Cardiac fibroblast (primary cell): ENCODE results near the gene SH2D7.
A peak's percentile ranks its signal among the peaks of the same experiment; 100 is the strongest.

Experiments used
- DNase-seq, 2 donors: peaks; one replicate each; pipeline versions ENCODE4 v3.0.0 to v3.0.0-alpha.2; 2010; ENCODE audit warnings: low read depth in 2 of 2
- H3K4me3 ChIP-seq, 2 donors: replicated peaks in 1 of 2; 1 replicate in 1 of 2; 2 replicates in 1 of 2; pipeline ENCODE4 v1.5.1; 2011; ENCODE audit warnings: low read depth in 2 of 2, low read length in 2 of 2, mild to moderate bottlenecking in 2 of 2, moderate library complexity in 1 of 2
- TF ChIP-seq, protein P1 (sequence below): IDR thresholded peaks from one replicate; pipeline ENCODE4 v1.5.1; 2011; ENCODE audit warnings: low read depth, mild to moderate bottlenecking, low read length, inconsistent platforms

SH2D7 gene

DNA sequence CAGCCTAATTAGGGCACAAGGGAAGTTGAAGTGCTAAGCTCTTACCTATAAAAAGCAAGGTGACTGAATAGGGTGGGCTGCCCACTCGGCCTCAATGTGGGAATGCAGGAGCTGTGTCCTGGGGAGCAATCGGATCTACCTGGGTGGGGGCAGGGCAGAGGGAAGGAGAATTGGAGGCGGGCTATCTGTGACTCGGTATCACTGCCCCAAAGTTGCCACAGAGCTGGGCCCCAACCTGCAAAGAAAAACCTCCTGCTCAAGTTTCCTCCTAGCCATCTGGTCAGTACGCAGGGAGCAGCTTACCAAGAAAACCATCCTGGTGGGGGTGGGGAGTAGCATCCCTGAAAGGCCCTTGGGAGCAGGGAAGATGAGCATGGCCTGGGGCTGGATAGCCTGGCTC lies 28.2 kb downstream of the SH2D7 start:
- DNase-seq: no peak
- TF ChIP-seq, protein P1, sequence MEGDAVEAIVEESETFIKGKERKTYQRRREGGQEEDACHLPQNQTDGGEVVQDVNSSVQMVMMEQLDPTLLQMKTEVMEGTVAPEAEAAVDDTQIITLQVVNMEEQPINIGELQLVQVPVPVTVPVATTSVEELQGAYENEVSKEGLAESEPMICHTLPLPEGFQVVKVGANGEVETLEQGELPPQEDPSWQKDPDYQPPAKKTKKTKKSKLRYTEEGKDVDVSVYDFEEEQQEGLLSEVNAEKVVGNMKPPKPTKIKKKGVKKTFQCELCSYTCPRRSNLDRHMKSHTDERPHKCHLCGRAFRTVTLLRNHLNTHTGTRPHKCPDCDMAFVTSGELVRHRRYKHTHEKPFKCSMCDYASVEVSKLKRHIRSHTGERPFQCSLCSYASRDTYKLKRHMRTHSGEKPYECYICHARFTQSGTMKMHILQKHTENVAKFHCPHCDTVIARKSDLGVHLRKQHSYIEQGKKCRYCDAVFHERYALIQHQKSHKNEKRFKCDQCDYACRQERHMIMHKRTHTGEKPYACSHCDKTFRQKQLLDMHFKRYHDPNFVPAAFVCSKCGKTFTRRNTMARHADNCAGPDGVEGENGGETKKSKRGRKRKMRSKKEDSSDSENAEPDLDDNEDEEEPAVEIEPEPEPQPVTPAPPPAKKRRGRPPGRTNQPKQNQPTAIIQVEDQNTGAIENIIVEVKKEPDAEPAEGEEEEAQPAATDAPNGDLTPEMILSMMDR: no peak
- no peak overlapping the region for H3K4me3 ChIP-seq

DNA sequence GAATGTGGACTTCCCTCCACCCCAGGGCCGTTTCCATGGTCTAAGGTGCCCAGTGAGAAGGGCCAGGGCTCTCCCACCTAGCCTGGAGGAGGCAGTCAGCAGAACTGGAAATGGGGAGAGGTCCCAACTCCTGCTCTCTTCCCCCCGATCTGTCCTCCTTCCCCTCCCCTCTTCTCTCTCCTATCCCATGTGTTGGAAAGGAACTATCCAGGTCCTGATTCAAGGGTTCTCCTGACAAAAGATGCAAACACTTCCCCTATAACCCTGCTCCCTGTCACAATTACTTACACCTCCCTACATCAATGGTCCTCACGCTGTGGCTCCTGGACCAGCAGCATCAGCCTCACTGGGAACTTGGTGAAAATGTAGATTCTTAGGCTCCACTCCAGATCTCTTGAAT lies 32.9 kb downstream of the SH2D7 start:
- H3K4me3 ChIP-seq: no peak overlapping the region
- TF ChIP-seq, protein P1: no peak
- DNase-seq: no peak

DNA sequence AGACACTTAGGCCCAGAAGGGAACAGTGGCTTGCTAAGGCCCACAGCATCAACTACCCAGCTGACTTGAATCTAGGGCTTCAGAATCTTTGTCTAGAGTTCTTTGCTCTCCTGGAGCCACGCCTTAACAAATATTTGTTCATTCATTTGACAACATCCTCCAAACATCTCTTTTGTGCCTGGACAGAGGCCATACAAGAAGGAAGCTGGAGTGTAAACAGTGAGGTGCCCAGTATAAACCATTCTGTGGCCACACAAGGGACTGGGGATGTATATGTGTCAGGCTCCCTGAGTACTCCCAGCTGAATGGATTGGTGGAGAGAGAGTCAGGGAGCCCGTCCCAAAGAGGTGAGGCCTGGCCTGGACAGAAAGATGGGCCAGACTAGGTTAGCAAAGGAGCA lies 35.5 kb downstream of the SH2D7 start:
- TF ChIP-seq, protein P1: no peak
- H3K4me3 ChIP-seq: no peak overlapping the region
- no peak for DNase-seq

DNA sequence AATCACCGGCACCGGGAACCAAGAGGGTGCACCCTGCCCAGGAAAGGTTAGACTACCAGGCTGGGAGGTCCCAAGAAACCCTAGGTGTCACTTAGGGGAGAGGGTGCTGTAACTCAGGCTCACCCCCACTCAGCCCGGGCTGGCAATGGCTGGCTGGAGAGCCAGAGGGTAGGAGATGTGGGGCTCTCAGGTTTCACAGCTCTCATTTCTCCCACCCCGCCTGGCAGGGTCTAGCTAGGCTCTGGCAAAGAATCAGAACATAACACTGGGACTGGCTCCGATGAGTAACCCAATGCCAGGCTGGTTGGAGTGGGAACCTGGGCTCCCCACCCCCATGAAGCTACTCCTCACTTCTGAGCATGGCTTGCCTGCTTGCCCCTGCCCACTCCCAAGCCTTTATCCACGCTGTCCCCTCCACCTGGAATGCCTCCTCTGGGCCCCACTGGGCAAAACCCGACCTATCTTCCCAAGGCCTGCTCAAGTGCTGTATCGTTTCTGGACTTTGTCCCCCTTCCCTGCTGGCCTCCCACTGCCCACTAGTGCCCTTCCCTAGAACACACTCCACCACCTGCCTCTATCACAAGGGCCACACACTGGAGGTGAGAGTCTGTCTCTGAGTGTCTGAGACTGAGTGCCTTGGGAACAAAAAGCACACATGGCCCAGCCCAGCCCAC lies 36.9 kb downstream of the SH2D7 start:
- DNase-seq: no peak
- TF ChIP-seq, protein P1: no peak
- no peak overlapping the region for H3K4me3 ChIP-seq

DNA sequence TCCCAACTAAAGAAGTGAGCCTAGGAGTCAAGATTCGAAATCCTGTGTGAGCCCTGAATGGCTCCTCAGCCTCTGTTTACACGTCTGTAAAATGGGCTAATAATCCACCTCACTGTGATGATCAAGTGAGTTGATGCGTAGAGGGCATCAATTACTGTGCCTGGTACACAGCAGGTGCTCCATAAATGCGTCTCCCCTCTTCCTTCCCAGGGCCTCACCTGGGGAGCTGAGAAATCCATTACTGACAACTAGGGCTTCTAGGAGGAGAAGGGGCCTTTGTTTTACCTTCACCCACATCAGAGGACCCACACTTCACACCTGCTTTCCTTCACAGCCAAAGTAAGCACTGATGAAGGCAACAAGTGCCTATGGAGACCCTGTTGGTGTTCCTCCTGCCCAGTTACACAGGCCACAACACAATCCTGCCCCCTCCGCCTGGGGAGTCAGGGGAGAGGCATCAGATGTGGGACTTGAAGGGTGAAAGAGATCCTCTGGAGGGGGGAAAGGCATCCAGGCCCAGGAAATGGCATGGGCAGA lies 37.5 kb downstream of the SH2D7 start:
- DNase-seq: no peak
- no peak overlapping the region for H3K4me3 ChIP-seq
- TF ChIP-seq, protein P1: no peak

DNA sequence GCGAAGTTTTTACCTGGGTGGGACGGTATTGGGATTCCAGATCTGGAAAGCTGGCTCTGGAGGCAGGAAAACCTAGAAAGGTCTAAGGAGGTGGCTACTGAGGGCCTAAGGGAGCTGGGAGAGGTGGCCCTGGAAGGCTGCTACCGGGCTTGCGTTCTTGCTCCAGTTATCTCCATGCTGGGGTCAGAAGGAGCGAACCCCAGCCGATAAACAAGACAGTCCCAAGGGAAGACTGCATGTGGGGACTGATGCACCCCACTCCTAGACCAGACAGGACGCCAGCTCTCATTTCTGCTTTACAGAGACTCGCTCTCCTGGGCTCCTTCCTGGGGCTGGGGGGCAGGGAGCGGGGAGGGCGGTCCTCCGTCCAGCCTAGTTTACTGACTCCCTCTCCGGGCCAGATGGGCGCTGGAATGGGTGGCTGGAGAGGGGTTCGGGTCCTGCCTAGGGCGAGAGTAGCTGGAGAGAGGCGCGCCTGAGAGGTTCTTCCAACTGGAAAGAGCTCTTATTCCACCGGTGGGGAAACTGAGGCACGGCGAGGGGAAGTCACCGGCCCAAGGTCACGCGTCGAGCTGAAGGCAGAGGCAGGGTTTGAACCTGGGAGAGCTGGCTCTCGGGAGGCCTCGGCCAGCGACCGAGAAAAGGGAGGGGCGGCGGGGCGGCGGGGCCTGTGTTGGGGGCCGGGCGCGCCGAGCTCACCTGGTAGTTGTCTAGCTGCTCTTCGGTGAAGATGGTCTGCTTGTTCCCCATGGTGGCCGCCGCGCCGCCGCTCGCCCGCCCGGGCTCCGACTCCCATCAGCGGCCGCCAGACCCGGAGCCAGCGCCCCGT lies 38.3 kb downstream of the SH2D7 start:
- peak overlapping the region; percentile 11 to 62 for H3K4me3 ChIP-seq
- TF ChIP-seq, protein P1: no peak
- DNase-seq: no peak
